A549 (cell line): ENCODE measurements around the gene PPP1R13L. TPM values are rescaled to one million over a fixed set of nuclear protein-coding genes. Genes with fewer than 3 reads are reported as not detected.
A peak's percentile ranks its signal among the peaks of the same experiment; 100 is the strongest.

Experiments used
- ATAC-seq, 2 experiments: fragments of 200-7000 bp in 1 of 2; fragments of >200 bp in 1 of 2; cut with Nextera tagmentation in 1 of 2; cut with Tn5 transposase in 1 of 2; 3 replicates each; pipeline versions ENCODE4 v1.8.0 to v1.9.1; 2018 to 2020; ENCODE audit warnings: mild to moderate bottlenecking in 1 of 2, moderate library complexity in 1 of 2
- CTCF ChIA-PET: fragments of 300-600 bp; sonication (Branson Sonifier 250); formaldehyde crosslinking; extraction: SDS; loops from one replicate; lab custom pipeline; 2021; ENCODE audit warnings: antibody characterized with exemption, inconsistent platforms; lab: Yijun Ruan, JAX
- POLR2A ChIA-PET: fragments of 350-600 bp; formaldehyde crosslinking; extraction: SDS; loops from one replicate; lab custom pipeline; 2021; ENCODE audit warnings: antibody characterized with exemption, inconsistent platforms; lab: Yijun Ruan, JAX
- DNase-seq, 2 experiments: peaks; one replicate each; pipeline versions ENCODE4 v3.0.0 to v3.0.0-alpha.2; 2011 to 2016; ENCODE audit warnings: low read depth in 1 of 2, low spot score in 1 of 2
- FAIRE-seq: peaks from 2 replicates; lab custom pipeline; 2011; peaks lifted over from hg19 to GRCh38; lab: Jason Lieb, UNC
- H3K27ac ChIP-seq, 2 experiments: fragments of >200 bp; sonication (Bioruptor Twin); formaldehyde crosslinking; 3 replicates each; pipeline ENCODE4 v1.5.1; 2016 to 2017
- H3K4me1 ChIP-seq: fragments of >200 bp; sonication (Bioruptor Twin); formaldehyde crosslinking; 3 replicates; pipeline ENCODE4 v1.6.1; 2016
- H3K4me2 ChIP-seq: fragments of >200 bp; sonication (Bioruptor Twin); formaldehyde crosslinking; 3 replicates; pipeline ENCODE4 v1.6.1; 2016
- H3K4me3 ChIP-seq: fragments of >200 bp; sonication (Bioruptor Twin); formaldehyde crosslinking; 3 replicates; pipeline ENCODE4 v1.5.1; 2016
- H3K9me3 ChIP-seq: fragments of >200 bp; sonication (Bioruptor Twin); formaldehyde crosslinking; 3 replicates; pipeline ENCODE4 v1.6.1; 2016
- ATOH8 ChIP-seq: fragments of 250-450 bp; sonication (Bioruptor Pico); IDR thresholded peaks from 2 replicates; pipeline ENCODE4 v1.5.0; 2020; ENCODE audit warnings: low read depth, mild to moderate bottlenecking, moderate library complexity
- CBX2 ChIP-seq: fragments of 200-600 bp; sonication (generic); IDR thresholded peaks from 2 replicates; pipeline ENCODE4 v1.6.1; 2016; ENCODE audit warnings: low read depth, mild to moderate bottlenecking, borderline replicate concordance
- CEBPB ChIP-seq, 2 experiments: fragments of >200 bp in 1 of 2; sonication (Bioruptor Twin) in 1 of 2; formaldehyde crosslinking in 1 of 2; IDR thresholded peaks; 2 replicates each; pipeline ENCODE4 v1.6.1; 2012 to 2016
- CHD4 ChIP-seq: fragments of 200-600 bp; sonication (generic); IDR thresholded peaks from 2 replicates; pipeline ENCODE4 v1.6.1; 2016; ENCODE audit warnings: antibody characterized with exemption, mild to moderate bottlenecking, borderline replicate concordance
- ESRRA ChIP-seq: fragments of 150-350 bp; IDR thresholded peaks from 2 replicates; pipeline ENCODE4 v1.6.1; 2014; ENCODE audit warnings: mild to moderate bottlenecking, low read length, borderline replicate concordance
- FOSB ChIP-seq: fragments of 250-450 bp; sonication (Bioruptor Pico); IDR thresholded peaks from 2 replicates; pipeline ENCODE4 v1.5.0; 2020; ENCODE audit warnings: mild to moderate bottlenecking, moderate library complexity
- FOSL2 ChIP-seq, 2 experiments: fragments of 450-650 bp in 1 of 2; fragments of >200 bp in 1 of 2; sonication (Bioruptor Twin) in 1 of 2; formaldehyde crosslinking; IDR thresholded peaks; 2 replicates each; pipeline versions ENCODE4 v1.5.0 to v1.6.1; 2016 to 2020; ENCODE audit warnings: mild to moderate bottlenecking in 1 of 2, moderate library complexity in 1 of 2
- FOXS1 ChIP-seq: fragments of 250-450 bp; sonication (Bioruptor Pico); IDR thresholded peaks from 2 replicates; pipeline ENCODE4 v1.5.0; 2020; ENCODE audit warnings: mild to moderate bottlenecking, moderate library complexity
- GATA3 ChIP-seq: IDR thresholded peaks from 2 replicates; pipeline ENCODE4 v1.6.1; 2012; ENCODE audit warnings: borderline replicate concordance
- HES2 ChIP-seq: fragments of >200 bp; sonication (Bioruptor Twin); formaldehyde crosslinking; IDR thresholded peaks from 2 replicates; pipeline ENCODE4 v1.6.1; 2016
- JUN ChIP-seq, 2 experiments: fragments of >200 bp; sonication (Bioruptor Twin); formaldehyde crosslinking; IDR thresholded peaks; 2 replicates in 1 of 2; 3 replicates in 1 of 2; pipeline ENCODE4 v1.6.1; 2016 to 2017
- KDM1A ChIP-seq: fragments of 200-600 bp; sonication (generic); IDR thresholded peaks from 2 replicates; pipeline ENCODE4 v1.6.1; 2016; ENCODE audit warnings: low read depth, mild to moderate bottlenecking
- MAFK ChIP-seq: fragments of 450-650 bp; IDR thresholded peaks from 2 replicates; pipeline ENCODE4 v1.6.1; 2014; ENCODE audit not compliant: partially characterized antibody
- POLR2AphosphoS2 ChIP-seq: conservative IDR thresholded peaks from 2 replicates; pipeline ENCODE4 v1.6.1; 2012; ENCODE audit warnings: low read length, improper control_type of control experiment, inconsistent platforms
- RARB ChIP-seq: fragments of 250-450 bp; sonication (Bioruptor Pico); IDR thresholded peaks from 2 replicates; pipeline ENCODE4 v1.8.0; 2021; ENCODE audit warnings: mild to moderate bottlenecking, moderate library complexity
- RFX5 ChIP-seq: fragments of 450-650 bp; IDR thresholded peaks from 2 replicates; pipeline ENCODE4 v1.7.1; 2014; ENCODE audit warnings: antibody characterized with exemption, mild to moderate bottlenecking, moderate library complexity
- ZFP36 ChIP-seq: fragments of 450-650 bp; IDR thresholded peaks from 2 replicates; pipeline ENCODE4 v1.6.1; 2014; ENCODE audit warnings: borderline replicate concordance; ENCODE audit not compliant: partially characterized antibody
- ZSCAN20 ChIP-seq: fragments of 250-450 bp; sonication (Bioruptor Pico); IDR thresholded peaks from 2 replicates; pipeline ENCODE4 v1.8.0; 2022; ENCODE audit warnings: mild to moderate bottlenecking, moderate library complexity
- WGBS: methylation state at CpG from one replicate; pipeline ENCODE4 v1.1.6; 2017; ENCODE audit errors: missing lambda C conversion rate; 5-methylcytosine and 5-hydroxymethylcytosine counted together
- polyA plus RNA-seq, 4 experiments: library from polyadenylated mRNA; depleted of rRNA in 3 of 4; stranded (reverse); fragments of >200 nt; fragmentation: RNase III in 1 of 4; extraction: RNeasy Plus Mini Kit Qiagen cat#74134 plus additional on column Dnase treatment in 1 of 4; gene quantifications; 2 replicates in 3 of 4; 3 replicates in 1 of 4; pipeline ENCODE4 v1.2.3, GENCODE V29; 2011 to 2017
- TF ChIP-seq, protein P1 (sequence below): IDR thresholded peaks from 2 replicates; pipeline ENCODE4 v1.6.1; 2012
- TF ChIP-seq, protein P2 (sequence below): fragments of 250-450 bp; sonication (Bioruptor Pico); IDR thresholded peaks from 2 replicates; pipeline ENCODE4 v1.5.0; 2021; ENCODE audit warnings: mild to moderate bottlenecking, moderate library complexity, borderline replicate concordance

The PPP1R13L gene
- polyA plus RNA-seq, 2 of the 4 experiments (the other 2 are of a cell fraction): 3.2 to 18.9 TPM

DNA sequence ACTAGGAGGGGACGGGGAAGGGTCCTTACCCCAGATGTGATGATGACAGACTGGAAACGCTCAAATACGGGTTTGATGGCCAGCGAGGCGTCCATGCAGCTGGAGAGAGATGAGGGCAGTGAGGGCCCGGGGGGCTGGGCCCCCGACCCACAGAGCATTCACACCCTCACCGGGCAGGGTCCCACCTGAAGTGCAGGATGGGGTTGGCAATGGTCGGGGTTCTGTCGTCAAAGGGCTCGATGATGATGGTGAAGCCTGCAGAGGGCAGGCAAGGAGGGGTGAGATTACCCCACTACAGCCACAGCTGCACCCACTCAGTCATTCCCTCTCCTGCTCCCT, 47.5 kb downstream of the PPP1R13L start:
- CTCF ChIA-PET: interaction anchor here (1.4 to 1.8 kb wide), 2 partner anchors 11 to 45 kb away, joined by 3 to 4 read pairs; no protein-coding TSS in a partner anchor
- DNase-seq (no peak), FAIRE-seq (no peak), ATAC-seq (no peak)
- H3K4me1 ChIP-seq: no peaks in the 10 kb centered on the region
- no peak overlapping the region for H3K27ac ChIP-seq
- H3K9me3 ChIP-seq: no peaks in the 10 kb centered on the region
- POLR2A ChIA-PET: no interaction called here
- H3K4me2 ChIP-seq: no peak overlapping the region
- no peak overlapping the region for H3K4me3 ChIP-seq
- no peak for TF ChIP-seq ZSCAN20 (CRISPR knock-in tag)
- TF ChIP-seq, protein P1, sequence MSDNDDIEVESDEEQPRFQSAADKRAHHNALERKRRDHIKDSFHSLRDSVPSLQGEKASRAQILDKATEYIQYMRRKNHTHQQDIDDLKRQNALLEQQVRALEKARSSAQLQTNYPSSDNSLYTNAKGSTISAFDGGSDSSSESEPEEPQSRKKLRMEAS: no peak
- no peak for TF ChIP-seq ESRRA
- TF ChIP-seq CHD4: no peak
- TF ChIP-seq, protein P2, sequence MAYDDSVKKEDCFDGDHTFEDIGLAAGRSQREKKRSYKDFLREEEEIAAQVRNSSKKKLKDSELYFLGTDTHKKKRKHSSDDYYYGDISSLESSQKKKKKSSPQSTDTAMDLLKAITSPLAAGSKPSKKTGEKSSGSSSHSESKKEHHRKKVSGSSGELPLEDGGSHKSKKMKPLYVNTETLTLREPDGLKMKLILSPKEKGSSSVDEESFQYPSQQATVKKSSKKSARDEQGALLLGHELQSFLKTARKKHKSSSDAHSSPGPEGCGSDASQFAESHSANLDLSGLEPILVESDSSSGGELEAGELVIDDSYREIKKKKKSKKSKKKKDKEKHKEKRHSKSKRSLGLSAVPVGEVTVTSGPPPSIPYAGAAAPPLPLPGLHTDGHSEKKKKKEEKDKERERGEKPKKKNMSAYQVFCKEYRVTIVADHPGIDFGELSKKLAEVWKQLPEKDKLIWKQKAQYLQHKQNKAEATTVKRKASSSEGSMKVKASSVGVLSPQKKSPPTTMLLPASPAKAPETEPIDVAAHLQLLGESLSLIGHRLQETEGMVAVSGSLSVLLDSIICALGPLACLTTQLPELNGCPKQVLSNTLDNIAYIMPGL (CRISPR knock-in tag): no peak
- TF ChIP-seq GATA3: no peak
- no peak for TF ChIP-seq RARB
- no peak for TF ChIP-seq FOXS1
- no peak for TF ChIP-seq FOSL2 (IDR thresholded peaks at IDR 0.05)
- no peak for TF ChIP-seq FOSL2 (CRISPR knock-in tag; IDR thresholded peaks at IDR 0.05)
- no peak for TF ChIP-seq CBX2
- TF ChIP-seq RFX5: no peak
- TF ChIP-seq FOSB (CRISPR knock-in tag): no peak
- no peak for TF ChIP-seq CEBPB (IDR thresholded peaks at IDR 0.05)
- over 99% methylated on average over 11 of the region's 11 CpGs for WGBS

GRCh38 chr19:45356760-45357444, 48.0 kb downstream of the PPP1R13L start:
- no peak overlapping the region for H3K4me3 ChIP-seq
- H3K27ac ChIP-seq: no peak overlapping the region
- WGBS: 94% methylated on average over 18 of the region's 20 CpGs
- no peaks in the 10 kb centered on the region for H3K9me3 ChIP-seq
- H3K4me1 ChIP-seq: no peaks in the 10 kb centered on the region
- ChIA-PET POLR2A (no interaction called here), CTCF (interaction anchor here (1.4 to 1.8 kb wide), 2 partner anchors 10 to 45 kb away, joined by 3 to 4 read pairs; no protein-coding TSS in a partner anchor)
- ATAC-seq (no peak), DNase-seq (no peak), FAIRE-seq (no peak)
- no peak overlapping the region for H3K4me2 ChIP-seq
- TF ChIP-seq CHD4: no peak
- no peak for TF ChIP-seq POLR2AphosphoS2
- no peak for TF ChIP-seq CBX2
- no peak for TF ChIP-seq HES2
- 0 out of 2 replicates have a peak, but pooled peaks have one; percentile 52 for TF ChIP-seq KDM1A
- peak; percentile 61 for TF ChIP-seq MAFK

DNA sequence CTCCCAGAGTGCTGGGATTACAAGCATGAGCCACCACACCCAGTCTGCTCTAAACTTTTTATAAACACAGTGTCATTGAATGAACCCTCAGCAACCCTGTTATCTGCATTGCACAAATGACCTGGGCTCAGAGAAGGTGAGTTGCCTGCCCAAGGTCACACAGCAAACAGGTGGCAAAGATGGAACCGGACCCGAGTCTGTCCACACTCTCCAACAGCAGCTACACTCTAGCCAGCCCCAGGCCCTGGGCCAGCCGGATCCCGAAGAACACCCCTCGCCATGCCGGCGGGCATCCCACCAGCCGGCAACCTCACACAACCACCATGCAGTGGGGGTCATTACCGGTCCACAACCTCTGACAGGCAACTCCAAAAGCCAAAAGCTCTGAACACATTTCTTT, 49.0 kb downstream of the PPP1R13L start:
- no peak for TF ChIP-seq JUN (IDR thresholded peaks at IDR 0.05)
- TF ChIP-seq ATOH8 (CRISPR knock-in tag): no peak
- TF ChIP-seq ZFP36: peak; percentile 45
- TF ChIP-seq FOSB (CRISPR knock-in tag): no peak
- TF ChIP-seq POLR2AphosphoS2: no peak
- no peak for TF ChIP-seq CEBPB (IDR thresholded peaks at IDR 0.05)
- 94% methylated on average over 9 of the region's 9 CpGs for WGBS

More for the DNA sequence above, 49.0 kb downstream of the PPP1R13L start:
- CTCF ChIA-PET: interaction anchor here (1.8 to 2.0 kb wide), 2 partner anchors 9 to 18 kb away, joined by 4 to 7 read pairs; no protein-coding TSS in a partner anchor
- H3K9me3 ChIP-seq: no peaks in the 10 kb centered on the region
- POLR2A ChIA-PET: no interaction called here
- no peak overlapping the region for H3K27ac ChIP-seq
- H3K4me3 ChIP-seq: no peak overlapping the region
- no peaks in the 10 kb centered on the region for H3K4me1 ChIP-seq
- H3K4me2 ChIP-seq: no peak overlapping the region
- no peak for ATAC-seq
- no peak for FAIRE-seq
- no peak for DNase-seq
